Fibroblast of lung (primary cell): ENCODE data around the gene CTNND2. TPM values are rescaled to one million over a fixed set of nuclear protein-coding genes. Genes with fewer than 3 reads are reported as not detected.

ENCODE experiments used
- DNase-seq, 2 donors: peaks; one replicate each; pipeline versions ENCODE4 v3.0.0 to v3.0.0-alpha.2; 2010; ENCODE audit warnings: low read depth in 2 of 2
- H2AFZ ChIP-seq: 2 replicates; pipeline ENCODE4 v1.5.1; 2012; ENCODE audit warnings: low read length, control low read depth, inconsistent platforms
- H3K27ac ChIP-seq: 2 replicates; pipeline ENCODE4 v1.5.1; 2011; ENCODE audit warnings: low read length, control low read depth; ENCODE audit not compliant: insufficient read depth
- H3K27me3 ChIP-seq: 2 replicates; pipeline ENCODE4 v1.5.1; 2011; ENCODE audit warnings: mild to moderate bottlenecking, low read length; ENCODE audit not compliant: control insufficient read depth, insufficient read depth
- H3K36me3 ChIP-seq: 2 replicates; pipeline ENCODE4 v1.5.1; 2011; ENCODE audit warnings: low read length; ENCODE audit not compliant: control insufficient read depth, insufficient read depth
- H3K4me1 ChIP-seq: 2 replicates; pipeline ENCODE4 v1.5.1; 2011; ENCODE audit warnings: low read length; ENCODE audit not compliant: control insufficient read depth, insufficient read depth; ENCODE audit errors: extremely low read depth
- H3K4me2 ChIP-seq: 2 replicates; pipeline ENCODE4 v1.5.1; 2011; ENCODE audit warnings: low read length, control low read depth; ENCODE audit not compliant: insufficient read depth; ENCODE audit errors: extremely low read depth
- H3K4me3 ChIP-seq, 4 experiments: fragments of 200-600 bp in 1 of 4; sonication (generic) in 1 of 4; replicated peaks in 1 of 4; 2 replicates each; pipeline ENCODE4 v1.5.1; 2011 to 2016; ENCODE audit warnings: low read length in 4 of 4, low read depth in 3 of 4, mild to moderate bottlenecking in 3 of 4, control low read depth in 2 of 4, inconsistent platforms in 1 of 4, mixed read lengths in 1 of 4; ENCODE audit not compliant: insufficient read depth in 1 of 4; ENCODE audit errors: control extremely low read depth in 1 of 4
- H3K79me2 ChIP-seq: 2 replicates; pipeline ENCODE4 v1.5.1; 2012; ENCODE audit warnings: mild to moderate bottlenecking, low read length, inconsistent platforms; ENCODE audit not compliant: control insufficient read depth, insufficient read depth
- H3K9ac ChIP-seq: 2 replicates; pipeline ENCODE4 v1.5.1; 2011; ENCODE audit warnings: mild to moderate bottlenecking, low read length, control low read depth; ENCODE audit not compliant: insufficient read depth
- H3K9me3 ChIP-seq: 2 replicates; pipeline ENCODE4 v1.5.1; 2012; ENCODE audit warnings: low read depth, low read length; ENCODE audit not compliant: control insufficient read depth, insufficient read depth
- H4K20me1 ChIP-seq: 2 replicates; pipeline ENCODE4 v1.5.1; 2011; ENCODE audit warnings: low read length; ENCODE audit not compliant: control insufficient read depth, insufficient read depth; ENCODE audit errors: extremely low read depth
- EZH2 ChIP-seq: IDR thresholded peaks from 2 replicates; pipeline ENCODE4 v1.5.1; 2012; ENCODE audit warnings: low read length, control low read depth, mild to moderate bottlenecking; ENCODE audit errors: missing control alignments
- polyA plus RNA-seq, 2 donors: library from polyadenylated mRNA; depleted of rRNA in 1 of 2; stranded (reverse) in 1 of 2; unstranded in 1 of 2; fragments of >200 nt; gene quantifications; 2 replicates each; pipeline ENCODE4 v1.2.1, GENCODE V29; 2011 to 2012; ENCODE audit warnings: missing spikeins in 1 of 2
- total RNA-seq: library from RNA; depleted of rRNA; stranded (reverse); fragments of >200 nt; gene quantifications from 2 replicates; pipeline ENCODE4 v1.2.1, GENCODE V29; 2014
- TF ChIP-seq, protein P1 (sequence below), 2 donors: IDR thresholded peaks in 1 of 2; conservative IDR thresholded peaks in 1 of 2; 1 replicate in 1 of 2; 2 replicates in 1 of 2; pipeline ENCODE4 v1.5.1; 2011 to 2012; ENCODE audit warnings: low read length in 2 of 2, control low read depth in 1 of 2, inconsistent platforms in 1 of 2, low read depth in 1 of 2, mild to moderate bottlenecking in 1 of 2

The CTNND2 gene
- total and polyA plus RNA-seq, 2 donors (not counting 1 experiment from before 2014, with no cell fraction given), result not detected

DNA sequence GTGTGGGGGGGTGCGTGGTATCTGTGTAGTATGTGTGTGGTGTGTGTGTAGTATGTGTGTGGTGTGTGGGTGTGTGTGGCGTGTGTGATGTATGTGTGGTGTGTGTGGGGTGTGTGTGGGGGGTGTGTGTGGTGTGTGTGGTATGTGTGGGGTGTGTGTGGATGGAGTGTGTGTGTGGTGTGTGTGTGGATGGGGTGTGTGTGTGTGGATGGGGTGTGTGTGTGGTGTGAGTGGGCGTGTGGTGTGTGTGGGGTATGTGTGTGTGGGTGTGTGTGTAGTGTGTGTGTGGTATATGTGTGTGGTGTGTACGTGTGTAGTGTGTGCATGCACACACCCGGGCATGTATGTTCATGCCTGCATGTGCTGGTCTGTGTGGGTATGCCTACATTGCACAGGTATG, 722.3 kb downstream of the CTNND2 start:
- no peaks in the 10 kb centered on the region for H3K36me3 ChIP-seq
- TF ChIP-seq, protein P1, sequence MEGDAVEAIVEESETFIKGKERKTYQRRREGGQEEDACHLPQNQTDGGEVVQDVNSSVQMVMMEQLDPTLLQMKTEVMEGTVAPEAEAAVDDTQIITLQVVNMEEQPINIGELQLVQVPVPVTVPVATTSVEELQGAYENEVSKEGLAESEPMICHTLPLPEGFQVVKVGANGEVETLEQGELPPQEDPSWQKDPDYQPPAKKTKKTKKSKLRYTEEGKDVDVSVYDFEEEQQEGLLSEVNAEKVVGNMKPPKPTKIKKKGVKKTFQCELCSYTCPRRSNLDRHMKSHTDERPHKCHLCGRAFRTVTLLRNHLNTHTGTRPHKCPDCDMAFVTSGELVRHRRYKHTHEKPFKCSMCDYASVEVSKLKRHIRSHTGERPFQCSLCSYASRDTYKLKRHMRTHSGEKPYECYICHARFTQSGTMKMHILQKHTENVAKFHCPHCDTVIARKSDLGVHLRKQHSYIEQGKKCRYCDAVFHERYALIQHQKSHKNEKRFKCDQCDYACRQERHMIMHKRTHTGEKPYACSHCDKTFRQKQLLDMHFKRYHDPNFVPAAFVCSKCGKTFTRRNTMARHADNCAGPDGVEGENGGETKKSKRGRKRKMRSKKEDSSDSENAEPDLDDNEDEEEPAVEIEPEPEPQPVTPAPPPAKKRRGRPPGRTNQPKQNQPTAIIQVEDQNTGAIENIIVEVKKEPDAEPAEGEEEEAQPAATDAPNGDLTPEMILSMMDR (conservative IDR thresholded peaks at IDR 0.05 in 1 of 2, IDR thresholded peaks at IDR 0.05 in 1 of 2; ENCODE audit: low read depth in 1 of 2, low read length in 2 of 2), result no peak
- TF ChIP-seq EZH2, result no peak
- no peak overlapping the region for H2AFZ ChIP-seq
- DNase-seq, result no peak
- H3K4me1 ChIP-seq, result no peaks in the 10 kb centered on the region
- no peaks in the 10 kb centered on the region for H3K9me3 ChIP-seq
- H3K9ac ChIP-seq, result no peak overlapping the region
- H3K4me3 ChIP-seq, result no peak overlapping the region
- no peaks in the 10 kb centered on the region for H3K27me3 ChIP-seq
- H3K79me2 ChIP-seq, result no peaks in the 10 kb centered on the region
- no peak overlapping the region for H3K27ac ChIP-seq
- H4K20me1 ChIP-seq, result no peaks in the 10 kb centered on the region
- no peak overlapping the region for H3K4me2 ChIP-seq

DNA sequence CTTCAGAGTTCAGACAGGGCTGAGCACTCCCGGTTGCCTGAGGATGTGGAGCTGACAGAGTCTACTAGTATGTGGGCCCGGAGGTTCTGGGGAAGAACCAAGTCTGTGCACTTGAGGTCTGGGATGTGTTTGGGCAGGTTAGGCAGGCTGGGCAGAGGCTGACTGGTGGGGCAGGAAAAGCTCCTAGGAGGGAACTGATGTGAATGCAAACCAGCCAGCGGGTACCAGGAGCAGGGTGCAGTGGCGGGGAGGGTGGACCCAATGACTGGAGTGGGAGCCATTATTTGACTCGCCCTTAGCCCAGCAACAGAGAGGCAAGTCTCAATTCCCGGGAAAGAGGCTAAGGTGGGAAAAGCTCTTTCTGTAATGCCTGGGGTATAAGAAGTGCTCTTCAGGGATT, 723.4 kb downstream of the CTNND2 start:
- no peak for TF ChIP-seq EZH2
- TF ChIP-seq, protein P1 (conservative IDR thresholded peaks at IDR 0.05 in 1 of 2, IDR thresholded peaks at IDR 0.05 in 1 of 2; ENCODE audit: low read depth in 1 of 2, low read length in 2 of 2), result no peak

DNA sequence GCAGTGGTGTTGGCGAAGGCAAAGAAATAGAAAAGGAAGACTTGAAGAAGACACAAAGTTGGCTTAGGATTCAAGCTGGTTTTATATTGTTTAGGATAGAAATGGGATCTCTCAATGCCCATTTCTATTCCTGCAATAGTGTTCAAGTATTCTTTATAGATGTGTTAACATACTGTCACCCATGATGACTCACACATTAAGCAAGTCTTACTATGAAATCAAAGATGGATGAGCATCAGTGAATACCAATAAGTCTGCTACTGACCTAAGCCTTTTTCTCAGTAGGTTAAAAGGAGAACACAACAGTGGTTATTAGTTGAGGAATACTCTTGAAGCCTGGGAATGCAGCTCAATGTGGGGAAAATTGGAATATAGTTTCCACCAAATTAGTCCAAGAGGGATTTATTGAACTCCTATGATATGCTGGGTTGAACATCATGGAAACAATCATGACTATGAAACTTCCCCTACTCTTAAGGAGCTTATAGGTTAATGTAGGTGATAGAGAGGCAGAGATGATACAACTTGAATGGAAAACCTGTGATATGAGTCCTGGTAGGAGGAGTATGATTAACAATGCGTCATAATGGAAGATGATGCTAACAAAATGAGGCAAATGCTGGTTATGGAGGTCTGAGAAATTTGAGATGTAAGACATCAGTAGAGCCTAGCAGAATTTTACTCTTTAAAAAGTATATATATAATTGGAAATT, 726.1 kb downstream of the CTNND2 start:
- H2AFZ ChIP-seq, result no peak overlapping the region
- H3K27ac ChIP-seq, result no peak overlapping the region
- H3K4me3 ChIP-seq, result no peak overlapping the region
- no peaks in the 10 kb centered on the region for H3K79me2 ChIP-seq
- H3K36me3 ChIP-seq, result no peaks in the 10 kb centered on the region
- H4K20me1 ChIP-seq, result no peaks in the 10 kb centered on the region
- H3K9ac ChIP-seq, result no peak overlapping the region
- DNase-seq, result peak in 1 of 2 donors; percentile 10
- no peak overlapping the region for H3K4me2 ChIP-seq
- no peaks in the 10 kb centered on the region for H3K9me3 ChIP-seq
- TF ChIP-seq, protein P1 (conservative IDR thresholded peaks at IDR 0.05 in 1 of 2, IDR thresholded peaks at IDR 0.05 in 1 of 2; ENCODE audit: low read depth in 1 of 2, low read length in 2 of 2), result no peak
- TF ChIP-seq EZH2, result no peak
- H3K27me3 ChIP-seq, result no peaks in the 10 kb centered on the region
- no peaks in the 10 kb centered on the region for H3K4me1 ChIP-seq

More for the DNA sequence above, 723.4 kb downstream of the CTNND2 start:
- no peak overlapping the region for H3K4me2 ChIP-seq
- no peaks in the 10 kb centered on the region for H3K36me3 ChIP-seq
- no peaks in the 10 kb centered on the region for H3K9me3 ChIP-seq
- H3K79me2 ChIP-seq, result no peaks in the 10 kb centered on the region
- H3K4me3 ChIP-seq, result no peak overlapping the region
- H4K20me1 ChIP-seq, result no peaks in the 10 kb centered on the region
- DNase-seq, result no peak
- no peak overlapping the region for H3K27ac ChIP-seq
- no peaks in the 10 kb centered on the region for H3K27me3 ChIP-seq
- H2AFZ ChIP-seq, result no peak overlapping the region
- no peaks in the 10 kb centered on the region for H3K4me1 ChIP-seq
- no peak overlapping the region for H3K9ac ChIP-seq
